ENCODE results near the gene CREBBP. TPM values are rescaled to one million over a fixed set of nuclear protein-coding genes. Genes with fewer than 3 reads are reported as not detected.
"Not testable (repeated sequence)": the region's sequence is repeated elsewhere in the genome, so short reads cannot be mapped to it uniquely, and the experiment has no call there.

Gene CREBBP
- 10 to 100 TPM; 35.3 to 57.7 TPM for total RNA-seq

DNA sequence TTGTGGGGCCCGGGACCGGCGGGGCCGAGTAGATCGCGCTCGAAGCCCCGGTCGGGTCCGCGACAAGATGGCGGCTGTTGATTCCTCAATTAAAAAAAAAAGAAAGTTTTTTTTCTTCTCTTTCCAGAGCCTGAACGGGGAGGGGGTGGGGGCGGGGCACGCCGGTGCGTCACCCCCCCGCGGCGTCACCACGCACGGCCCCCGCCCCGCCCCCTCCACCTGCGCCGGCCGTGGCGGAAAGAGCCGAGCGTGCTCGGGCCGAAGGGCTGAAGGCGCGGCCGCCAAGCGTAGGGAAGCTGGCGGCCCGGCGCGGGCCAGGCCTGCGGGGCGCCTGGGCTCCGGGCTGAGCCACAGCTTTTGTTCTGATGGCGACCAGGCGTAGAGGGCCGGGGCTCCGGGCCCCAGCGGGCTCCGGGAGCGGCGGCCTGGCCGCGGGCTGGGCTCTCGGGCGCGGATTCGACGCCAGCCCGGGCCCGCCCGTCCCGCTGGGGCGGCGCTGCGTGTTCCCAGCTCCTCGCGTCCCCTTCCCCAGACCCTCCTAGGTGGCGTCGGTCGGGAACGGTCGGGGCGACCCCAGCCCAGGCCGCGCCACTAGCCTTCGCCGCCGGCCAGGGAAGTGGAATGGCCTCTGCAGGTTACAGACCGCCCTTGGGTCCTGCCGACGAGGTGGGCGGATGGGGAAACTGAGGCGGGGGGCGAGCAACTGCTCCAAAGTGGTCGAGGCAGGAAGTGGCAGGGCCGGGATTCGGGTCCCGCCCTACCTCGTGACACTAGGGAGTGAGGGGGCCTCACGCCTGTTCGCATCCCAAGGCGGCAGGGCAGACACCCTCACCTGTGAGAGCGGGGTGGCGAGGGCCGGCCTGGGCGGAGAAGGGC lies at the start of gene CREBBP:
Gene CREBBP, minus strand, starts transcription at position 91 of the 876 bp plus-strand sequence. CDS start 797 bp downstream, outside the sequence.
- 0 to 6% methylated on average over 10 to 90 of the region's 96 CpGs for WGBS, 2 donors

DNA sequence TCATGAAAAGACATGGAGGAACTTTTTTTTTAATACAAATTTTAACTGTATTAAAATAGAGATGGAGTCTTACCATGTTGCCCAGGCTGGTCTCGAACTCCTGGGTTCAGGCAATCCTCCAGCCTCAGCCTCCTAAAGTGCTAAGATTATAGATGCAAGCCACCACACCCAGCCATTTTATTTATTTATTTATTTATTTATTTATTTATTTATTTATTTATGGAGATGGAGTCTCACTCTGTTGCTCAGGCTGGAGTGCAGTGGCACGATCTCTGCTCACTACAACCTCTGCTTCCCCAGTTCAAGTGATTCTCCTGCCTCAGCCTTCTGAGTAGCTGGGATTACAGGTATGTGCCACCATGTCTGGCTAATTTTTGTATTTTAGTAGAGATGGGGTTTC lies 46.6 kb upstream of the CREBBP start:
- H3K4me3 ChIP-seq; H3K27me3 ChIP-seq; H3K36me3 ChIP-seq (replicated peaks in 1 of 2; ENCODE audit: insufficient read depth in 1 of 2, low read depth in 2 of 2); DNase-seq; ATAC-seq; H3K9me3 ChIP-seq; intact Hi-C loops (cut with DNase I); H3K4me1 ChIP-seq; H3K27ac ChIP-seq: not testable (repeated sequence)
- 90 to 100% methylated on average over 2 of the region's 2 CpGs for WGBS, 2 donors

More for the DNA sequence above, at the start of gene CREBBP:
- Histone ChIP-seq H3K27me3 (no peaks in the 10 kb centered on the region), H3K27ac (peak within 1 kb of the TSS; percentile 78 to 94 (median 82)), H3K4me3 (peak within 1 kb of the TSS; percentile 31 to 52), H3K36me3 (replicated peaks in 1 of 2; ENCODE audit: insufficient read depth in 1 of 2, low read depth in 2 of 2) (no peaks in the 10 kb centered on the region), H3K9me3 (no peaks in the 10 kb centered on the region), H3K4me1 (peaks cover 35% of the 10 kb centered on the region)
- ATAC-seq (peak; percentile 88), DNase-seq (peak; percentile 88 to 92 (median 89))
- TF ChIP-seq POLR2A (IDR thresholded peaks at IDR 0.05) (peak; percentile 34 to 48 (median 45)), CTCF (IDR thresholded peaks at IDR 0.05) (no peak)
- intact Hi-C loops (cut with DNase I), result no loop called here

- intact Hi-C loops (cut with DNase I), result no loop called here
- H3K27ac ChIP-seq, result no peak overlapping the region
- DNase-seq, result no peak
- H3K4me3 ChIP-seq, result no peak overlapping the region
- H3K9me3 ChIP-seq, result no peaks in the 10 kb centered on the region
- TF ChIP-seq CTCF (IDR thresholded peaks at IDR 0.05), result no peak
- no peak for TF ChIP-seq POLR2A (IDR thresholded peaks at IDR 0.05)
- H3K27me3 ChIP-seq, result no peaks in the 10 kb centered on the region
- no peaks in the 10 kb centered on the region for H3K36me3 ChIP-seq (replicated peaks in 1 of 2; ENCODE audit: insufficient read depth in 1 of 2, low read depth in 2 of 2)
- no peak for ATAC-seq
- H3K4me1 ChIP-seq, result no peaks in the 10 kb centered on the region
Observed at GRCh38 chr16:3924763-3925162, 44.2 kb upstream of the CREBBP start.

- TF ChIP-seq POLR2A (IDR thresholded peaks at IDR 0.05), result no peak
- TF ChIP-seq CTCF (IDR thresholded peaks at IDR 0.05), result no peak
- intact Hi-C loops (cut with DNase I), result no loop called here
- ATAC-seq (no peak), DNase-seq (no peak)
- no peaks in the 10 kb centered on the region for H3K4me1 ChIP-seq
- no peak overlapping the region for H3K4me3 ChIP-seq
- 59 to 62% methylated on average over 8 to 13 of the region's 13 CpGs for WGBS, 2 donors
- H3K9me3 ChIP-seq, result no peaks in the 10 kb centered on the region
- H3K27me3 ChIP-seq, result no peaks in the 10 kb centered on the region
- no peaks in the 10 kb centered on the region for H3K36me3 ChIP-seq (replicated peaks in 1 of 2; ENCODE audit: insufficient read depth in 1 of 2, low read depth in 2 of 2)
- H3K27ac ChIP-seq, result no peak overlapping the region
Observed at GRCh38 chr16:3922241-3922640, 41.7 kb upstream of the CREBBP start.

GRCh38 chr16:3920206-3920605 lies 39.7 kb upstream of the CREBBP start:
- Histone ChIP-seq H3K4me1 (no peaks in the 10 kb centered on the region), H3K27me3 (no peaks in the 10 kb centered on the region), H3K4me3 (no peak overlapping the region), H3K9me3 (no peaks in the 10 kb centered on the region), H3K27ac (no peak overlapping the region), H3K36me3 (replicated peaks in 1 of 2; ENCODE audit: insufficient read depth in 1 of 2, low read depth in 2 of 2) (no peaks in the 10 kb centered on the region)
- 79 to 86% methylated on average over 5 to 7 of the region's 8 CpGs for WGBS, 2 donors
- intact Hi-C loops (cut with DNase I), result no loop called here
- no peak for TF ChIP-seq CTCF (IDR thresholded peaks at IDR 0.05)
- TF ChIP-seq POLR2A (IDR thresholded peaks at IDR 0.05), result no peak
- ATAC-seq (no peak), DNase-seq (no peak)
